Measurements from ENCODE around the gene ITIH1. TPM values are rescaled to one million over a fixed set of nuclear protein-coding genes. Genes with fewer than 3 reads are reported as not detected.

ITIH1 gene
- total and polyA plus RNA-seq, 9 of the 15 experiments (the other 6 are each of a cell fraction or from before 2014, with no cell fraction given), result 0.31 TPM; not detected in 8

DNA sequence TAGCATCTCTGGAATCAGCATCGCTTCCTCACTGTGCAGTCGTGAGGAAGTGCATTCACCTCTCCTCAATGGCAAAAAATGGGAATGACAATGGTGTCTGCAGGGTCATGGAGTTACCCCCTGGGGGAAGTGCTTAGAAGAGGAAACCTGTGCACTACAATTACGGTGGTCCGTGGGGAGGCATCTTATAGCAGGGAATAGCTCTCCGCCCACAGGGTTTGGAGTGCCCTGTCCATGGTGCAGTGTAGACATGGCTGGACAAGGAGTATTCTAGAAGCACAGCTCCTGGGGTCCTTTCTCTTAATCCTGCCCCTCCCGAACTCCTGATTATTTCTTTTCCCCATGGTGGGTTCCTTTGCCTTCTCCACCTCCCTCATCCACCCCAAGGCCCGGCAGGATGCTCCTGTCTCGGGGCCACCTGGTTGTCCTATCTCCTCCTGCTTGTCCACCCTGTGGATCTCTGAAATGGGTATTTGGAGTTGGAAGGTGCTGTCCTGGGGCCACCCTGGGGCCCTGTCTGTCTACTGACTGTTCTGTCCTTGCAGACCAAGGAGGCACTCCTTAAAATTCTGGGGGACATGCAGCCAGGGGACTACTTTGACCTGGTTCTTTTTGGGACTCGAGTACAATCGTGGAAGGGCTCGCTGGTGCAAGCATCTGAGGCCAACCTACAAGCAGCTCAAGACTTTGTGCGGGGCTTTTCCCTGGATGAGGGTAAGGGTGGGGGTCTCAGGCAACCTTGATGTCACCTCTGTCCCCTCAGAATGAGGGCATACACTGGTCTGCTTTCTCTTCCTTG, 5.2 kb downstream of the ITIH1 start:
- in situ Hi-C loops (cut with MboI) (no loop called here), intact Hi-C loops (cut with micrococcal nuclease) (no loop called here)
- Histone ChIP-seq H3K36me3 (ENCODE audit: control insufficient read depth, insufficient read depth, low read length) (no peaks in the 10 kb centered on the region), H3K9ac (ENCODE audit: insufficient read depth in 1 of 2, low read depth in 2 of 2, low read length in 2 of 2) (no peak overlapping the region), H3K4me2 (ENCODE audit: insufficient read depth, low read length) (no peak overlapping the region), H3K27me3 (ENCODE audit: control insufficient read depth in 2 of 2, insufficient read depth in 2 of 2, low read length in 2 of 2) (peaks cover 0 to 35% of the 10 kb centered on the region in 2 experiments; a peak in 2 of 5 replicates), H4K20me1 (replicated peaks; ENCODE audit: control insufficient read depth, insufficient read depth, low read length) (no peaks in the 10 kb centered on the region), H3K79me2 (ENCODE audit: control insufficient read depth, insufficient read depth, low read length) (no peaks in the 10 kb centered on the region), H3K27ac (ENCODE audit: extremely low read depth, low read depth, low read length) (no peak overlapping the region), H3K9me3 (replicated peaks; ENCODE audit: control insufficient read depth, insufficient read depth, low read depth, low read length) (no peaks in the 10 kb centered on the region), H2AFZ (ENCODE audit: low read depth, low read length) (no peak overlapping the region), H3K4me3 (no peak overlapping the region), H3K4me1 (replicated peaks in 1 of 2; ENCODE audit: control insufficient read depth in 2 of 2, insufficient read depth in 2 of 2, low read length in 2 of 2) (peaks cover 0 to 3% of the 10 kb centered on the region in 2 experiments; a peak in 1 of 5 replicates), H3K9me1 (ENCODE audit: control insufficient read depth, insufficient read depth, low read length) (no peaks in the 10 kb centered on the region)
- DNase-seq (ENCODE audit: extremely low read depth in 1 of 4, low spot score in 3 of 4) (no peak), FAIRE-seq (no peak), ATAC-seq (no peak)
- TF ChIP-seq COPS2 (conservative IDR thresholded peaks at IDR 0.05) (no peak), ZNF174 (CRISPR knock-in tag; IDR thresholded peaks at IDR 0.05) (no peak), TCFL5 (CRISPR knock-in tag; conservative IDR thresholded peaks at IDR 0.05) (no peak), ETS2 (tag; IDR thresholded peaks at IDR 0.05; ENCODE audit: borderline replicate concordance, poor library complexity, severe bottlenecking) (no peak), FOXP1 (CRISPR knock-in tag; IDR thresholded peaks at IDR 0.05) (no peak), RBM39 (optimal IDR thresholded peaks at IDR 0.05; ENCODE audit: low read depth, low read length) (no peak), ZNF217 (CRISPR knock-in tag; IDR thresholded peaks at IDR 0.05) (no peak), HNRNPK (IDR thresholded peaks at IDR 0.05; ENCODE audit: low read depth, low read length, poor library complexity, severe bottlenecking) (no peak), CBX2 (IDR thresholded peaks at IDR 0.05; ENCODE audit: insufficient read depth, low read length, poor library complexity, severe bottlenecking) (no peak), ARID2 (IDR thresholded peaks at IDR 0.05) (no peak), ILF3 (IDR thresholded peaks at IDR 0.05; ENCODE audit: borderline replicate concordance) (no peak), JUNB (CRISPR knock-in tag; conservative IDR thresholded peaks at IDR 0.05) (no peak), FOXJ2 (tag; IDR thresholded peaks at IDR 0.05) (no peak), PTBP1 (IDR thresholded peaks at IDR 0.05; ENCODE audit: low read depth, low read length) (no peak), SMARCB1 (IDR thresholded peaks at IDR 0.05; ENCODE audit: insufficient read length, low read depth) (no peak), CBFA2T2 (conservative IDR thresholded peaks at IDR 0.05) (no peak), CHD1 (IDR thresholded peaks at IDR 0.05; ENCODE audit: low read length) (no peak), NFATC3 (IDR thresholded peaks at IDR 0.05) (no peak)
- TF ChIP-seq, protein P1, sequence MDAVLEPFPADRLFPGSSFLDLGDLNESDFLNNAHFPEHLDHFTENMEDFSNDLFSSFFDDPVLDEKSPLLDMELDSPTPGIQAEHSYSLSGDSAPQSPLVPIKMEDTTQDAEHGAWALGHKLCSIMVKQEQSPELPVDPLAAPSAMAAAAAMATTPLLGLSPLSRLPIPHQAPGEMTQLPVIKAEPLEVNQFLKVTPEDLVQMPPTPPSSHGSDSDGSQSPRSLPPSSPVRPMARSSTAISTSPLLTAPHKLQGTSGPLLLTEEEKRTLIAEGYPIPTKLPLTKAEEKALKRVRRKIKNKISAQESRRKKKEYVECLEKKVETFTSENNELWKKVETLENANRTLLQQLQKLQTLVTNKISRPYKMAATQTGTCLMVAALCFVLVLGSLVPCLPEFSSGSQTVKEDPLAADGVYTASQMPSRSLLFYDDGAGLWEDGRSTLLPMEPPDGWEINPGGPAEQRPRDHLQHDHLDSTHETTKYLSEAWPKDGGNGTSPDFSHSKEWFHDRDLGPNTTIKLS (IDR thresholded peaks at IDR 0.05; ENCODE audit: borderline replicate concordance, low read depth), result no peak
- TF ChIP-seq, protein P2, sequence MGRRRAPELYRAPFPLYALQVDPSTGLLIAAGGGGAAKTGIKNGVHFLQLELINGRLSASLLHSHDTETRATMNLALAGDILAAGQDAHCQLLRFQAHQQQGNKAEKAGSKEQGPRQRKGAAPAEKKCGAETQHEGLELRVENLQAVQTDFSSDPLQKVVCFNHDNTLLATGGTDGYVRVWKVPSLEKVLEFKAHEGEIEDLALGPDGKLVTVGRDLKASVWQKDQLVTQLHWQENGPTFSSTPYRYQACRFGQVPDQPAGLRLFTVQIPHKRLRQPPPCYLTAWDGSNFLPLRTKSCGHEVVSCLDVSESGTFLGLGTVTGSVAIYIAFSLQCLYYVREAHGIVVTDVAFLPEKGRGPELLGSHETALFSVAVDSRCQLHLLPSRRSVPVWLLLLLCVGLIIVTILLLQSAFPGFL (CRISPR knock-in tag; IDR thresholded peaks at IDR 0.05), result no peak
- ChIA-PET CTCF (ENCODE audit: low intra/inter-chr PET ratio) (no interaction called here), POLR2A (interaction anchor here (0.7 to 1.0 kb wide), 2 partner anchors 8 to 12 kb away, joined by 3 read pairs; partner anchors contain the start of gene NEK4)
- under 1% methylated on average over 12 of the region's 12 CpGs for WGBS (ENCODE audit: insufficient coverage, low coverage, missing lambda C conversion rate)
- BruUV-seq (replicated peaks), result no TSS peak
